HG02610 (cell line): ENCODE measurements around the gene HYLS1.

ENCODE experiments used
- ATAC-seq: cut with Tn5 transposase; IDR thresholded peaks from one replicate; pipeline ENCODE4 v1.9.1; 2021; ENCODE audit warnings: mild to moderate bottlenecking, moderate library complexity; ENCODE audit not compliant: unreplicated experiment

The HYLS1 gene

GRCh38 chr11:125932301-125932700, 44.8 kb downstream of the HYLS1 start:
- ATAC-seq, result no peak

- no peak for ATAC-seq
These were observed 45.8 kb downstream of the HYLS1 start for GRCh38 chr11:125933030-125933813.

- ATAC-seq, result no peak
These were observed 47.0 kb downstream of the HYLS1 start for GRCh38 chr11:125934473-125934872.

- no peak for ATAC-seq
These were observed 47.6 kb downstream of the HYLS1 start for GRCh38 chr11:125935056-125935455.

- no peak for ATAC-seq
These were observed 48.2 kb downstream of the HYLS1 start for GRCh38 chr11:125935618-125936199.

GRCh38 chr11:125938418-125938817, 51.0 kb downstream of the HYLS1 start:
- ATAC-seq, result no peak

- no peak for ATAC-seq
These were observed 51.6 kb downstream of the HYLS1 start for GRCh38 chr11:125939081-125939521.

- ATAC-seq, result no peak
These were observed 52.7 kb downstream of the HYLS1 start for GRCh38 chr11:125940145-125940544.

GRCh38 chr11:125941267-125941618, 53.8 kb downstream of the HYLS1 start:
- ATAC-seq, result no peak

GRCh38 chr11:125941619-125942611, 54.4 kb downstream of the HYLS1 start:
- no peak for ATAC-seq

GRCh38 chr11:125942771-125943428, 55.4 kb downstream of the HYLS1 start:
- ATAC-seq, result no peak

GRCh38 chr11:125943661-125944349, 56.3 kb downstream of the HYLS1 start:
- no peak for ATAC-seq

GRCh38 chr11:125944350-125945010, 57.0 kb downstream of the HYLS1 start:
- no peak for ATAC-seq

- ATAC-seq, result no peak
These were observed 57.7 kb downstream of the HYLS1 start for GRCh38 chr11:125945011-125945796.

GRCh38 chr11:125945797-125946520, 58.5 kb downstream of the HYLS1 start, which contains the start of gene VSIG10L2:
Gene VSIG10L2, plus strand, starts transcription at chr11:125946044. Its CDS starts 12 bp downstream, at chr11:125946056.
- ATAC-seq, result no peak

GRCh38 chr11:125946712-125947418, 59.4 kb downstream of the HYLS1 start:
- no peak for ATAC-seq

- ATAC-seq, result no peak
These were observed 60.2 kb downstream of the HYLS1 start for GRCh38 chr11:125947419-125948277.
